HG03095 (cell line): Measurements from ENCODE around the gene PRR7.

ENCODE experiments used
- ATAC-seq: cut with Tn5 transposase; IDR thresholded peaks from one replicate; pipeline ENCODE4 v1.9.1; 2021; ENCODE audit warnings: moderate library complexity; ENCODE audit not compliant: unreplicated experiment

PRR7 gene

DNA sequence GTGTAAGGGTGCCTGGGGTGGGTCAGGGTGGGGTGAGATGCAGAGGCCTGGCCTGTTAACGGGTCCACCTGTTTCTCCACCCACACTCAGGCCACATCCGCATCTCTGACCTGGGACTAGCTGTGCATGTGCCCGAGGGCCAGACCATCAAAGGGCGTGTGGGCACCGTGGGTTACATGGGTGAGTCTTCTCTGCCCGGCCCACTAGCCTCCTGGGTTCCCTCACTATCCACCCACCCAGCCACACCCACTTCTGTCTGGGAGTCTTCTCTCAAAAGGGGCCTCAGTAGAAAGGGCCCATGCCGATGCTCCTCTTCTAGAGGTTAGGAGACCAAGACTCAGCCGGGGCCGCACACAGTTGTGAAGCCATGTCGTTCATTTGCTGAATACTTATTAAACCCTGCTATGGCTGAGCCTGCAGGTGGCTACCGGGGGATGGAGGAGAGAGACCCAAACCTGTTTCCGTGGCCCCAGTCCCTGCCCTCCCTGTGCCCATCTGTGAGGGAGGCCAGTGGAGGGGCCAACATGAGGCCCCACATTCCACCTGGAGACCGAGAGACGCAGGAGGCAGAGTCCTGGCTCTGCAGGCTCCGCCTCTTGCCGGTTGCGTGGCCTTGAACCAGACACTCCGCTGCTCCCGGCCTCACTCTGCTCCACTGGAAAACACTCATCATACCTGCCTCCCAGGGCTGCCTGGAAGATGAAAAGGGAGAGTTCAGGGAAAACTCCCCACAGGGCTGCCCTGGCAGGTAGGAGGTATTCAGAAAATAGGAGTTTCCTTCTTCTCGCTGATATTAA, 11.5 kb upstream of the PRR7 start:
- no peak for ATAC-seq

DNA sequence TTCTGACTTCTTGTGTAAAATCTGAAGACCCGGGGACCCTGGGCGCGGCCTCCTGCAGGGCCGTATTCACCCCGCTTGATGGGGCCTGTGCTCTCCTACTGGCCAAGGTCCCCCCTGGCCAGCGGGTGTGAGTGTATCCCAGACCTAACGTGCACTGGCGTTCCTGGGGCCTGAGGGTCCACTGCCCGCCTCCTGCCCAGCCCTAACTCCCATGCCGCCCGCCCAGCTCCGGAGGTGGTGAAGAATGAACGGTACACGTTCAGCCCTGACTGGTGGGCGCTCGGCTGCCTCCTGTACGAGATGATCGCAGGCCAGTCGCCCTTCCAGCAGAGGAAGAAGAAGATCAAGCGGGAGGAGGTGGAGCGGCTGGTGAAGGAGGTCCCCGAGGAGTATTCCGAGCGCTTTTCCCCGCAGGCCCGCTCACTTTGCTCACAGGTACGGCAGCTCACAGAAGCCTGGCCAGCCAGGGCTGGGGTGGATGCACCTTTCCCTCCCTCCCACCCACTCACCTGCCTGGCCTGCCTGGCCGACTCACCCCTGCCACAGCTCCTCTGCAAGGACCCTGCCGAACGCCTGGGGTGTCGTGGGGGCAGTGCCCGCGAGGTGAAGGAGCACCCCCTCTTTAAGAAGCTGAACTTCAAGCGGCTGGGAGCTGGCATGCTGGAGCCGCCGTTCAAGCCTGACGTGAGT, 10.6 kb upstream of the PRR7 start:
- ATAC-seq = no peak

DNA sequence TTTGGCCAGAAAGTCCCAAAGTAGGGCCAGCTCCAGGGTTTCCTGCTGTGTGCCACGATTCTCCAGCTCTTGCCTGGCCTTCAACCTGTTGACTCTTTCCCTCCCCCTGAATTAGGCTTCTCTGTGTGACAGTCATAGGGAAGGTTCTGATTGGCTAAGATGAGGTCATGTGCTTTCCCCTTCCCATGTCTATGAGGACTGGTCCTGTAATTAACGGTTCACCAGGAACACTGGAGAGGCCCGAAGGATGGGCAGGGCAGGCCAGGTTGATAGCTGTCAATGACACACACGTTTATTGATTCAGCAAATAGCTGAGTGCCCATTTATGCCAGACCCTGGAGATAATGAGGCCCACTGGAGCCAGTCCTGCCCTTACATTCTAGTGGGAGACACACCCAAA, 9.0 kb upstream of the PRR7 start:
- ATAC-seq = no peak

DNA sequence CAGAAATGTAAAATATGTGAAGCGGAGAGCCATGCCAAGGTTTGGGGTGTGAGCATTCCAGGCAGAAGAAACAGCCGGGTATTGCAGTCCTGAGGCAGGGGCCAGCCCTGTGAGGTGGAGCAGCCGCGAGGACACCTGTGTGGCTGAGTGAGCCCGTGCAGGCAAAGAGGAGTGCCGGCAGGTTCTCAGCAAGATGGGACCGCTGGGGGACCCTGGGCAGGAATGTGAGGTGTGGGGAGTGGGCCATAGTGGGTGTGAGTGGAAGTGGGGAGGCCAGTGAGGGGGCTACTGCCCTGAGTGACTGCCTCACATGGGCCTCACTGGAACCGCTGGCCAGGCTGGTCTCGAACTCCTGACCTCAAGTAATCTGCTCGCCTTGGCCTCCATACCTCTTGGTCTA, 8.1 kb upstream of the PRR7 start:
- ATAC-seq = no peak

DNA sequence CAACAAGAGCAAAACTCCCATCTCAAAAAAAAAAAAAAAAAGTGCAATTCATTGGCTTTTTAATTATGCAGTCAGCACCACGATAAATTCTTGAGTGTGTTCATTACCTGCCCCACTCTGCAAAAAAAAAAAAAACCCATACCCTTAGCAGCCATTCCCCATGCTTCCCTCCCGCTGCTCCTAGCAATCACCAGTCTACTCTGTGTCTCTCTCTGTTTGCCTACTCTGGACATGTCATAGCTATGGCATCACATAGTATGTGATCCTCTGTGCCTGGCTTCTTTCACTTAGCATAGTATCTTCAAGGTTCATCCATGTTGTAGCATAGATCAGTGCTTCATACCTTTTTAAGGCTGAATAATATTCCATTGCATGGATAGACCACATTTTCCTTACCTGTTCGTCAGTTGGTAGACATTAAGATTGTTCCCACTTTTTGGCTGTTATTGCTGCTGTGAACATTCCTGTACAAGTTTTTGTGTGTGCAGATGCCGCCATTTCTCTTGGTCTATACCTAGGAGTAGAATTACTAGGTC, 7.0 kb upstream of the PRR7 start:
- no peak for ATAC-seq

DNA sequence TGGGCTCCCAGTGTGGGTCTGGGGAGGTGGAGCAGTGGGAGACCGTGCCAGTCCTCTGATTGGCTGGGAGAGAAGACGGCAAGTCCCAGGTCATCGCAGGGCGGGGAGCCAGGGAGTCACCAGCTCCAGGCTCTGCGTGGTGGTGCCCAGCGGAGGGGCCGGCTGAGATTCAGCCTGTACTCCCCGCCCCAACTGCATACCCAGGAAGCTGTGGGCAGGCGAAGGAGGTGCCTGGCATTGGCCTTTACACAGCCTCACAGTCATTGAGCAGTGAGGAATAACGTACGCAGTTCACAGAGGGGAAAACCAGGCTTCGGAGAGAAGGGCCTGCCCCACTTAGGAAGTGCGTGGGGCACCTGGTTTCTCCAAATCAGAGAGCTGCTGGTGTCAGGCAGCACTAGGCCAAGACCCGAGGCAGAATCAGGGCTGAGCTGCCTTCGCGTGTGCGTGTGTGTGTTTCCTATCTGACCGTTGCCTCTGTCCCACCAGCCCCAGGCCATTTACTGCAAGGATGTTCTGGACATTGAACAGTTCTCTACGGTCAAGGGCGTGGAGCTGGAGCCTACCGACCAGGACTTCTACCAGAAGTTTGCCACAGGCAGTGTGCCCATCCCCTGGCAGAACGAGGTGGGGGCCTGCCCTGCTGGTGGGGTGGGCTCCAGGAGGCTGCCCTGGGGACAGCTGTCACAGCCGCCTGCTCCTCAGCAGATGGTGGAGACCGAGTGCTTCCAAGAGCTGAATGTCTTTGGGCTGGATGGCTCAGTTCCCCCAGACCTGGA, 6.2 kb upstream of the PRR7 start:
- ATAC-seq = no peak

DNA sequence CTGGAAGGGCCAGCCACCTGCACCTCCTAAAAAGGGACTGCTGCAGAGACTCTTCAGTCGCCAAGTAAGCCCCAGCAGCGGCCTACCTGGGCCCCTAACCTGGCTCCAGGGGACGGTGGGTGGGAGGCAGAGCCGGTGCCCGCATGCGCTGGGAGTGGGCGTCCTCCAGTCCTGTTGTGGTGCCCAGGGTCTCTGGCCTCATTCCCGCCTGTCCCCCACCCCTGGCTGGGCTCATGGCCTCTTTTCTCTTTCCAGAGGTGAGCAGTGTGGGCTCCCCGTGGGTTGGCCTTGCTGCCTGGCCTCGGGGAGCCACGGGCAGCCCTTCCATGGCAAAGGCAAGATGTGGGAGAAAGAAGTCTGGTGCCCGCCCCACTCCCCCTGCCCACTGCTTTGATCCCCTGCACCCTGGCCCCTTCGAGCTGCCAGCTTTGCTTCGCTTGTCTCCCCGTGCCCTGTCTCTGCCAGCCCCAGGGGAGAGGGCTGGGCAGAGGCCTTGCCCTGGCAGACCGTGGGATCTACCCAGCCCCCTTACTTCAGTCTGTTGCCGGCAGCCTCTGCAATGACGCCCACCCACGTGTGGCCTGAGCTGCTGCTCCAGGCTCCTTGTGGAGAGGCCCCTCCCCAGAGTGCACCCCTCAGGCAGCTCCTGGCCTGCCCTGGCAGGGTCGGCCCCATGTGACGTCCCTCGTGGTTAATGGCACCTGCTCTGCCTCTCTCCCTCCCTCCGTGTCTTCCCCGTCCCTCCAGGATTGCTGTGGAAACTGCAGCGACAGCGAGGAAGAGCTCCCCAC, 5.4 kb upstream of the PRR7 start:
- no peak for ATAC-seq

DNA sequence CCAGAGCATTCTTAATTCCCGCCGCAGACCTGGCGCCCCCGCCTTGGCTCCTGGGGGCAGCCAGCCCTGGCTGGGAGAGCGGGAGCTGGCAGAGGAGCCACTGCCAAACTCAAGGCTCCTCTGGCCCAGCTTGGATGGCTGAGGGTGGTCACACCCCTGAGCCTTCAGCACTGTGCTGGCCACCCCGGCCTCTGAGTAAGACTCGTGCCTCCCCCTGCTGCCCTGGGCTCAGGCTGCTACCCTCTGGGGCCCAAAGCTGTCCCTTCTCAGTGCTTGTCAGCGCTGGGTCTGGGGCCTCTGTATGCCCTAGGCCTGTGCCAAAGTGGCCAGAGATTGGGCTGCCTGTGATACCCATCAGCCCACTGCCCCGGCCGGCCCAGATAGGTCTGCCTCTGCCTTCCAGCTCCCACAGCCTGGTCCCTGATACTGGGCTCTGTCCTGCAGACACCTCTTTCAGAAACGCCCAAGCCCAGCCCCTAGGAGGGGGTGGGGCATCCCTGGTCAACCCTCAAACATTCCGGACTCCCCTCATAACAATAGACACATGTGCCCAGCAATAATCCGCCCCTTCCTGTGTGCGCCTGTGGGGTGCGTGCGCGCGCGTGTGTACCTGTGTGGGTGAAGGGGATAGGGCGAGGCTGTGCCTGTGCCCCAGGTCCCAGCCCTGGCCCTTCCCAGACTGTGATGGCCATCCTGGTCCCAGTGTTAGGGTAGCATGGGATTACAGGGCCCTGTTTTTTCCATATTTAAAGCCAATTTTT, 4.4 kb upstream of the PRR7 start:
- no peak for ATAC-seq

DNA sequence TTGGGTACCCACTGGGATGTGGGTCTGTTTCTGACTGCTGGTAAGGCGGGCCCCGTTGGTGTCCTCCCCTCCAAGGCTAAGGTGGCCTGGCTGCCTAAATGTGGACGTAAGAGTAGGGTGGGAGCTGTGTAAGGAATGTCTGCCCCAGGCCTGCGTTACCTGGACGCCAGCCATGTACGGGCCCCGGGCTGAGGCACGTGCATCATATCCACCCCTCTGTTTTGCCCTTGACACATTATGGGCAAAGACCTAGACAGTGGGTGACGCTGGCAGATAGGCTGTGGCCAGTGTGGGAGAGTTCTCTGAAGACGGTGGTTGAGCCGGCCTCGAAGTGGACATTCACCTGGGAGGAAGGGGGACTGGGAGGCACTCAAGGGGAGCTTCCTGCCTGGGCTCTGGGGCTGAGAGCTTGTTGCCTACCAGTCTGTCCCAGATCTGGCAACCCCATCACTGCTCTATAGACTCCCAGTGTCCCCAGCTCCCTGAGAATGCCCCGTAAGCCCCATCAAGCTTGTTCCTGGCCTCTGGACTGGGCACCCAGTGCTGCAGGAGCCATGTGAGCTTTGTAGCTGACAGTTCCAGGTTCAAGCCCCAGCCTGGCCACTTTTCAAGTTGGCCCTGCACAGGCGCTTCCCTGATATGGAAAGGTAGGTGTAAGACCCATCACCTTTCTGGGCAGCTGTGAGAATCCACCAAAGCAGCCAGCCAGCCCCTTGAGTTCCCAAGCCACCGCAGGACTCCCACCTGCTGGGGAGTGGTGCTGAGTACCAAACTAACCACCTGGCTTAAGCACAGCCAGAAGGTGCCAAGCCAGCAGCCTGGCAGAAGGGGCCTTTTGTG, 3.2 kb upstream of the PRR7 start:
- no peak for ATAC-seq

DNA sequence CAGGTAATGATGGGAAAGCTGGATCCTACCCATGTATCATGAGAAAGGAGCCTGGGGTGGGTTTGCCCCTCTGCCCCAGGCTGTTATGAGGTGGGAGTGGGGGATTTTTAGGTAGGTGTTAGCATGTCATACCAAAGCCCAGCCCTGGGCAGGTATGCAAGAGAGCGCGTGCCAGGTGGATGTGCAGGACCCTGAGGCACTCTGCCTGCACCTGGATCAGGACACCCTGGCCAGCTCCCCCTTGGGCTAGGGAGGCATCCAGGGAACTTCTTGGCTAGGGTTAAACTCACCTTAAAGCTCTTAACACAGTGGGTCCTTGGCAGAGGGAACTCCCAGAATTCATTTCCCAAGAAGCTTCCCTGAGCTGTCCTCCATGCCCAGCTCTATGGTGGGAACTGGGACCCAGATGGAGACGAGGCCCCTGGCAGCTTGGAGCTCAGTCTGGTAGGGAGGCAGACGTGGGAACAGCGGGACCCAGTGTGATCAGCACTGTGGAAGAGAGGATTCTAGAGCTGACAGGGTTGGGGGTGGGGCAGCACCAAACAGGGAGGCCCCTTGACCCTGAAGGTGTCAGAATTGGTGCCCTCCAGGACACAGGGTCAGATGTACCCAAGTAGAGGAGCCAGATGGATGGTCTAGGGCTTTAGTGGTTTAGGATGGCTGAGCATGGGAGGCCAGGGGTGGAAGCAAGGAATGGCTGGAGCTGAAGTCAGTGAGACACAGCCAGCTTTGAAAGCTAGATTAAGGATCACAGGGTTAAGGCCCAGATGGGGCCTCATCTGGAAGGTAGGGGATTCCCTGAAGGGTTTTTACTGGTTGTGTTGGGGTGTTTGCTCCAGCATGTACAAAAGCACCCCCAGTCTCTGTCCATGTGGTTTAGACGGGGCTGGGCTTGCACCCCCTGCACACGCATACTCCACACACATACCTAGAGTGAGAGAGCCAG, 2.2 kb upstream of the PRR7 start:
- no peak for ATAC-seq

DNA sequence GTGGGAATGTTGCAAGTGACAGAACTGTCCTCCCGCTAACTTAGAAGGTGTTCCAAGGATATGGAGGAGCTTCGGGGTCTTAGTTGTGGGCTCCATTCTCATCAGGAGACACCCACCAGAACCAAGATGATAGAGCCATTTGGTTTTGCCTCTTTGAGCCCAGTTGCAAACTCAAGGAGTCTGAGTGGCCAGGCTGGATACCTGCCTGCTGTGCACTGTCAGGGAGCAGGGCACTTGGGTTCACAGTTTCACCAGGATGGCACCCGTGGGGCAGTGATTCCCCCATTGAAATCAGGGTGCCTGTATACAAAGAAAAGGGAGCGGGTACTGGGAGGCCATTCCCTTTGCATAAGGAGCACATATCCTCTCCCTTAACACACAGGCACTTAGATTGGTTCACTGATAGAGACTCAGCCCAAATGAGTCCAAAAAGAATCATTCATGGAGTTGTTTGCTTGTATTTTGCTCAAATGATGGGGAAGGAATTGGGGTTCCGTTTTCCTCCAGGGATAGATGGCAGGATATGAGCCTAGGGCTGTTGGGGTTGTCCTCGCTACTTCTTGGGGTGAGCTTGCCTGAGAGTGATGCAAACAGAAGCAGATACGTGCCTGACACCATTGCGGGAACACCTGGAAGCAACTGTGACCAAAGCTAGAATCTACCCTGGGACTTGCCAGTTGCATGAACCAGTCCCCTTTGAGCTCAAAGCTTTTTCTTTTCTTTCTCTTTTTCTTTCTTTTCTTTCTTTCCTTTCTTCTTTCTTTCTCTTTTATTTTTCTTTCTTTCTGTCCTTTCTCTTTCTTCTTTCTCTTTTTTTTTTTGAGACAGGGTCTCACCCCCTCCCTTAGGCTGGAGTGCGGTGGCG, 1.3 kb upstream of the PRR7 start:
- ATAC-seq = no peak

DNA sequence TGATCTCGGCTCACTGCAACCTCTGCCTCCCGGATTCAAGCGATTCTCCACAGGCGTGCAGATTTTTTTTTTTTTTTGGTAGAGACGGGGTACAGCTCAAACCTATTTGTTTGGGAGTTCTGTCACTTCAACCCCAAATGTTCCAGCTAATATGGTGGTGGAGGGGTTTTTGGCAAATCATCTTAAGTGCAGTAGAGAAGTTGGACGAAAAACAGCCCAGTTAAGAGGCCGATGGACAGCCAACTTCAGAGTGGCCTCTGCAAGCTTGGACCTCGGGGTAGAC, 756 bp upstream of the PRR7 start:
- no peak for ATAC-seq

DNA sequence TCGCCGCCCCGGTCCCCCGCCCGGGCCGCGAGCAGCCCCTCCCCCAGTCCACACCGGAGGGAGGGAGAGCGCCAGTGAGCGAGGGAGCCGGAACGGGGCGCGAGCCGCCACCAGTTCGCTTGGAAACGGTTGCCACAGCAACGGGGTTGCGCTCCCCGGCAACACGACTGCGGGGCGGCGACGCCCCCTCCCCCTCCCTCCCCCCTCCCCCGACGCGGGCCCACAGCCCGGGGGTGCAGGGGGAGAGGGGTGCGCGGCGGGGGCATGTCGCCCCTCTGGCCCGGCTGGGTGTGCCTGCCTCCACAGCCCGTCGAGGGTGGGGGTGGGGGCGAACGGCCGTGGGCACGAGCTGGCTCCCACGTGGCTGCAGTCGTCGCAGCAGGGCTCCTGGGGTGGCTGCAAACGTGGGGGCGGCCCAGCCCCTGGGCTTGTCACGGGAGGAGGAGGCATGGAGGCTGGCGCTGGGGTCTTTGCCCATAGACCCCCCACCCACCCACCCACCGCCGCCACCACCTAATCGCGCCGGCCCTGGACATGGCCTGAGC, 524 bp downstream of the PRR7 start:
- peak; percentile 27 for ATAC-seq

DNA sequence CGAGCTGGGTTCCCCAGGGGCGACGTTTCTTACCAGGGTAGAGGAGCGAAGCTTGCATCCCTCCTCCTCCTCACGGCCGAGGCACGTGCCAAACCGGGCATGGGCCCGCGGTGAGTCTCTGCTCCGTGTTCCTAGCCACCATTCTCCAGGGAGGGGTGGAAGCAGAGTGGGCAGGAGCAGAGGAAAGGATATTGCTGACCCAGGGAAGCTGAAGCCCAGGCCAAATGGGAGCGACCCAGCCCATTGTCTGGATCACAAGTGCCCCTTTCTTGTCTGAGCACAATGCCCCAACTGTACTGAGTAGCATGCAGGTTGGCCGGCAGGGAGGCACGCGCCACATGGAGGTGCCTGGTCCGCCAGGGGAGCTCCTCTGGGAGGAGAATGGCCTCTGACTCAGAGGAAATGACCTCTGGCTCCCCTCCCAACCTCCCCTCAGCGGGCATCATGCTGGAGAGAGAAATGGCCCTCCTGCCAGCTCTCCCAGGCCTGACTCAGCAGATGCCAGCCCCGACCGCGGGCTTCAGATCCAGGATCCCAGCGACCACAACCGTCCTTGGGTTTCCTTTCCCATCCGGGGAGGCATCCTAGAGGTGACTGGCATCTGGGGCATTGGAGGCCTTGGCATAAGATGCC, 1.1 kb downstream of the PRR7 start:
- ATAC-seq = no peak

DNA sequence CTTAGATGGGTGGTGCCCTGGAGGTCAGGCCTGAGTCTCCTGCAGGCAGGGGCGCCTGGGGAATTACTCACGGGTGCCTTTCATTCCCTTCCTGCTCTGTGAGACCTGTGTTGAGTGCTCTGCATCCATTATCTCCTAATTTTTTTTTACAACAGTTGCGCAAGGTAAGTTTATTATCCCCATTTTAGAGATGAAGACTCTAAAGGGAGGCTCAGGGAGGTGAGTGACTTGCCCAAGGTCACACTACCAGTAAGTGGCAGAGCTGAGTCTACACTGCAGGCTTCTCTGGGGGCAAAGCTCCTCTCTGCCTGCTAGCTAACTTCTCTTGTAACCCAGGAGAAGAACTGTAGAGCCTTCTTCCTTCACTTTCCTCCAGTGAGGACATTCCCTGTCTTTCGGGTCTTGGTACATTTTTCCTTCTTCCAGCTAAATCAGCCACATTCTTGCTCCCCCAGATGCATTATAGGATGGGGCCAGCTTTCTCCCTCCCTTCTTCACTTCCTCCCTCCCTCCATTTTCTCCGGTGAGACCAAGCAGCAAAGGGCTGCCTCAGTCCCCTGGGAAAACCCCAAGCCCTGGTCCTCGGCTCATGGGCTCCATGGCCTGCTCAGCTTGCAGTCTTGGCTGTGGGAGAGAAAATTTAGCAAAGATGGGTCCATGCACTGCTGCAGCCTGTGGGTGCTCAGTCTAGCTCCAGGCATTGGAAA, 1.8 kb downstream of the PRR7 start:
- ATAC-seq = no peak
